Inflammatory macrophage (primary cell): Measurements from ENCODE around the gene CTSC.

ENCODE experiments used
- DNase-seq, 2 donors: peaks; one replicate each; pipeline ENCODE4 v3.0.0-alpha.2; 2020 to 2022

Gene CTSC

GRCh38 chr11:88315981-88316441 is 21.5 kb downstream of the CTSC start:
- no peak for DNase-seq

- DNase-seq = no peak
Measured at GRCh38 chr11:88315015-88315414, 22.5 kb downstream of the CTSC start.

GRCh38 chr11:88313441-88313840 is 24.1 kb downstream of the CTSC start:
- peak; percentile 33 to 58 for DNase-seq

- no peak for DNase-seq
Measured at GRCh38 chr11:88312628-88313027, 24.9 kb downstream of the CTSC start.

DNA sequence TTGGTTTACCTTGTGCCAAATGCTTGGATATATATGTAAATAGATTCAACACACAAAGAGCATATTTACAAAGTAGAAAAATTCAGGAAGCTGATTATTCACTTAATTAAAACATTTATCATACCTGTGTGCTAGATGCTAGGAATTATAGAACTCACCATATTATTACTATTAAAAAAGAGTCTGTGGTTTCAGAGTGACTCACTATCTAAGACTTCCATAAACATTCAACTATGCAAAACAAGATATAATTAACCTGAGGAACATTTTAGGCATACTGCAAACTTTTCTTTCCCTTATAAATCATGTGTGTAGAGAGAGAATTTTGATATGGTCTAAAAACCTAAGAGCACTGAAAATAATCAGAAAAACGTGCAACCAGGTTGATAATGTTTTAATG is 27.3 kb downstream of the CTSC start:
- DNase-seq = no peak

DNA sequence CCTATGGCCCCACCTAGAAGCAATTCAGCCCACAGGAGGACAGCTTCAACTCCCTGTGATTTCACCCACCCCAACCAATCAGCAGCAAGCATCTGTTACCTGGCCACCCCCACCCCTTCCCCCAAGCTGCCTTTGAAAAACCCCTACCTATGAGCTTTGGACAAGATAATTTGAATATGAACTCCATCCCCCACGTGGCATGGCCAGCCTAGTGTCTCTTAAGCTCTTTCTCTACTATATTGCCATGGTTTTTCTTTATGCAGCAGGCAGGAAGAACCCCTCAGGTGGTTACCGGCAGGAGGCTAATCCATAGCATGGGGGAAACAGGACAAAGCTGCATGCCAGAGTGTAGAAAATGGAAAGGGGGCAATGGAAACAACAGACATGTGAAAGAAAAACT is 29.0 kb downstream of the CTSC start:
- no peak for DNase-seq

DNA sequence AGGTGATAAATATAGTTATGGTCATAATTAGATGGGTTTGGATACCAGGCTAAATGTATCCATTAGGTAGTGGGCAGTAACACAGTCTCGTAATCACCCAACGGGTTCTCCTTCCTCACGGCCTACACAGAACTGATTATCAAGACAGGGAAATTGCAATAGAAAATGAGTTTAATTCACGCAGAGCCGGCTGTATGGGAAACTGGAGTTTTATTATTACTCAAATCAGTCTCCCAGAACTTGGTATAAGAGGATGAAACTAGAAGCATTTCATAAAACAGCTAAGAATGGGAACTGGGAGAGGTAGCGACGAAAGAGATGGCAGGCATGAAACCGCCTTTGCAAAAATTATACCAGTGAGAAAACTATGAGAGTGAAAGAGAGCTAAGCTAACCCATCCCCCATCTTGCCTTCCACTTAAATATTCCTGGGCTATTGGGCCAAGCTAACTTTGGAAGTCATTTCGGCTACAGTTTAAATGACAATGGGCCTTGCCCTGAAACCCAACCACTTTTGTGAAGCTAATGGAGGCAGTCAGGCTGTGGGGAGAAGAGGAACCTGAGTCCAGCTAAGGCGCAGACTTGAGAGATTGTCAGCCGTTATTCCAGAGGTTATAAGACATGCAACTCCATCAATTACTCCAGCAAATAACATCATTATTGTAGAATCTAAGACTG is 29.6 kb downstream of the CTSC start:
- no peak for DNase-seq

- no peak for DNase-seq
Measured at GRCh38 chr11:88306785-88307184, 30.8 kb downstream of the CTSC start.

- no peak for DNase-seq
Measured at GRCh38 chr11:88305430-88305829, 32.1 kb downstream of the CTSC start.

DNA sequence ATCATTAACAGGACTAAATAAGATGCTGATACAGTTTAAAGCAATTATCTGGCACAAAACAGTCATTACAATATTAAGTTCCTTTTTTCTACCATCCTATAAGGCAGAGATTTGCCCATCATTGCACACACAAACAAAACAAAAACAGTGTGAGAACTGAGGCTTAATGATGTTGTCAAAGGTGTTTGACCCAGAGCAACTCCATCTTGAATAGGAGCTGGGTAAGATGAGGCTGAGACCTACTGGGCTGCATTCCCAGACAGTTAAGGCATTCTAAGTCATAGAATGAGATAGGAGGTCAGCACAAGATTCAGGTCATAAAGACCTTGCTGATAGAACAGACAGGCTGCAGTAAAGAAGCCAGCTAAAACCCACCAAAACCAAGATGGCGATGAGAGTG is 33.2 kb downstream of the CTSC start:
- no peak for DNase-seq

DNA sequence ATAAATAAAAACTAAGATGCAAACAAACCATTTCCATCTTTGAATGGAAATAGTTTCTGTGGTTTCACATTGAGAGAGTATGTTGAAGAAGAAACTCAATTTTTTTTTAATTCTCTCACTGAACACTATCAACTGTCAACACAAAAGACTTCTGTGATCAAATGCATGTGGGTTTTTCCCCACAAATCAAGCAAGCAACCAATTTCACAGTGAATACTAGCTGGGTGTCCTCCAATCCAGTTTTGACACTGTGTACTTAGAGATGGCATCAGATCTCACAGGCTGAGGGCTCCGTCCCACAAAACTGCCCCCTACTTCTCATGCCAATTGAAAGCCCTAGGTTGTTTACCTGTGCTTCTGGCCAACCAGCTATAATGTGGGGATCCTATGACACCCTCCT is 34.5 kb downstream of the CTSC start:
- DNase-seq = no peak

- no peak for DNase-seq
Measured at GRCh38 chr11:88301488-88302140, 35.9 kb downstream of the CTSC start.

DNA sequence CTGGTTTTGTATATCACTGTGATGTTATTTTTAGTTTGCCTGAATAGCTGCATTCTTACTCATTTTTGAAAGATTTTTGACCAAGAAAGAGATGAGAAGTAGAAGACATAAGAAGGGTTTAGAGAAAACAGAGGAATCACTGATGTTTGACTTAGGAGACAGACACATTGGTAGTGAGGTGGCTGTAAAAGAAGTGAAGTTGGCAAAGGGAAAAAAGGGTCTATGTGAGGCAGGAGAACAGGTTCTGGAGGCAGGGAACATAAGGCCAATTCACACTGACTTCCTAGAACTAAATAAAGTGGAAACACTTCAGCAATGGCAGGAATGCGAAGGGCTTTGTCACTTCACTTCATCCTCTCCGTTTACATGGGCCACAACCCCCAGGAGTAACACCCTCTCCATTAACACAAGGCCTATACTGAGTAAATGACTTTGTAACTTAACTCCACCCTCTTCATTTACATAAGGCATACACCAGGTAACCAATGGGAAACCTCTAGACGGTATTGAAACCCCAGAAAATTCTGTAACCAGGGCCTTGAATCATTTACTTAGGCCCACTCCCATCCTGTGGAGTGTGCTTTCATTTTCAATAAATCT is 36.5 kb downstream of the CTSC start:
- no peak for DNase-seq

DNA sequence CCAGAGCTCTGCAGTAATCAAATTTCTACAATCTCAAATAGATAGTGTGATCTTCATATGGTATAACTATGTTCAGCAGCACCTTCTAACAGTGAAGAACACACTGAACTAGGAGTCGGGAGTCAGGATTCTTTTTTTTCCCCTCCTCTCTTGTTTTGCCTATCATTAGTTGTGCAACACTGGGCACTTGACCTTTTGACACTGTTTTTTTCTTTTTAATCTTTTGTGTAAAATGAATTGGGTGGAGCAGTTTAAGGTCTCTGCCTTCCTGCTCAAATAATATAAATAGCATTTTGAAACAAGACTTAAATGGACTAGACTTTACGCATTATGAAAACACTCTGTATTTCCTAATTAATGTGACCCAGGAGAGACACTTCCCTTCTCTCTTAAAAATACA is 39.7 kb downstream of the CTSC start:
- peak in 1 of 2 donors; percentile 30 for DNase-seq

DNA sequence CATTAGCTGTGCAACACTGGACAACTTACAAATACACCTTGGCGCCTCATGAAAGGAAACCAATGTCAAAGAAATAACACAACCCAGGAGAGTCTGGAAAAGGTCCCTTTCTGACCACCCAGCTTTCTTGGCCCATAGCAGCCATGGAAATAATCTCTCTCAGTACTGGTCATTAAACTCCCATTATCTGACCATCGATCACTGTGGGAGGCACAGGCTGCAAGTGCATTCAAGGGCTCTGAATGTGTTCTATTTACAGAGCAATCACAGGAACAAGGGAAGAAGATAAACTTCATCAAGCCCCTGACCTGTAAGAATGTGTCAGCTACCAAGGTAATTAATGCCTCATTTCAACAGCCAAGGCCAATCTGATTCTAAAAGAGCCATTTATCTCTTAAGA is 40.1 kb downstream of the CTSC start:
- DNase-seq = no peak

GRCh38 chr11:88295028-88295427 is 42.5 kb downstream of the CTSC start:
- no peak for DNase-seq

DNA sequence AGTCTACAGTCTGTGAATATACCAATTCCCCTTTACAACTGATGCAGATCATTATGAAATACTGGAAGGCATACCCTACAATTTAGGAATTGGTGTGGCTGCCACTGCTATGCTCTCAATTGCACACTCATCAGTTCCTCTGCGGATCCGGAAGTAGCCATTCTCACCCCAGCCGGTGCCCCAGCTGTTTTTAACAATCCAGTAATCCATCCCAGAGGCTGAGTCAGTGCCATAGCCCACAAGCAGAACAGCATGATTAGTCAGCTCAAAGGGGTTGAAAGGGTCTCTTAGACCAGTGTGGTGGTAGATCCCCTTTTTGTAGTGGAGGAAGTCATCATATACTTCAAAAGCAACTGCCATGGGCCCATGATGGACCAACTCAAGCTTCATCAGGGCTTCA is 43.6 kb downstream of the CTSC start:
- DNase-seq = no peak

DNA sequence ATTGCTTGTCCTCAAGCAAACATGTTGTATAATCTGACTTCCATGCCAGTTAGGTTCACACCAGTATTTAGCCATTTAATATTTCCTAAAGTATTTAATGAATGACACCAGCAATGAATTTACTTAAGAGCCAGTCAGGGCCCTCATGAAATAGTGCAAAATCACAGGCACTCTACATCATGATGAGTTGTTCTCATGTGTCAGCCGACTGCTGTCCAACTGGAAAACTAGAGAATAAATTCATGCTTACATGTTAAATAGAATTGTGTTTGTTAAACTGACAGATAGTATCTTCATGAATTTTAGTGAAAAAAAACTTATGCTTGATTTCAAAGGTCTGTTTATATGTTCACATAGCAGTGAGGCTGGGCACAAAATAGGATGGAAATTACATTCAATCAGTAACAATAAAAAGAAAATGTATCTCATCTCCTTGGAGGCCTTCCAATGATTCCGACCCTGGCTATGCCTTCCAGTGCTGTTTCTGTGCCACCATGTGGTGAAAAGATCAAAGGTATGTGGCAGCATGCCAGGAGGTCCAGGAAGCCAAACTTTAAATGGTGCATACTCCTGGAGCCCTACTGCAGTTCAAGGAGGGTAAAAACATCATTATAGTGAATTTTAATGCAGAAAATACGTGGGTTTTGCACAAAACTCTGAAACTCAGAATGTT is 45.2 kb downstream of the CTSC start:
- no peak for DNase-seq

DNA sequence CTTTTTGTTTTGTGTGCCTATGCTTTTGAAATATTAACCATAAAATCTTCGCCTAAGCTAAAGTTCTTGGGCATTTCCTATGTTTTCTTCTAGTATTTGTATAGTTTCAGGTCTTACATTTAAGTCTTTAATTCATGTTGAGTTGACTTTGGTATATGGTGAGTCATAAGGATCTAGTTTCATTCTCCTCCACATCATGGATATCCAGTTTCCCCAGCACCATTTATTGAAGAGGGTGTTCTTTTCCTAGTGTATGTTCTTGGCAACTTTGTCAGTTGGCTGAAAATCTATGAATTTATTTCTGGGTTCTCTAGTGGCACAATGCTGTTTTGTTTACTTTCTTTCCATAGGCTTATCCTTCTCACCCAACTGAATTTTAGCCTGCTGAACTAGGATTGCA is 49.0 kb downstream of the CTSC start:
- no peak for DNase-seq

GRCh38 chr11:88284336-88285050 is 53.0 kb downstream of the CTSC start:
- no peak for DNase-seq

- DNase-seq = no peak
Measured at GRCh38 chr11:88282747-88283515, 54.6 kb downstream of the CTSC start.

DNA sequence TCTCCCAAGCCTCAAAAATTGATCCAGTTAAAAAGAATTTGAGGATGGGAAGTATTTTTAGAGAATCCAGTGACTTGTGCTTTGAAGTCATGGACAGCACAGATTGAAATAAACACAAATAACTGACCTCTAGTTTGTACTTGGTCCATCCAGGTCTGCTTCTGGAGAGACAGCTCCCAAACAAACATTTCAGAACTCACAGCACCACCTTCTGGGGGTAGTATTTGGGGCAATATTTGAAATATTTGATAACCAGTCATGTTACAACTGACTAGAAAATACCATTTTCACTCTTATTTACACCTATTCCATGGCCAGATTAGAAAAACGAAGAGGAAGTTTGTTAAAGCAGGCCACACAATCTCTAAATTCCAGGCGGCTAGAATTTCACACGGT is 56.2 kb downstream of the CTSC start:
- no peak for DNase-seq
